Measurements from ENCODE around the gene RHOT2.
A peak's percentile ranks its signal among the peaks of the same experiment; 100 is the strongest.

The RHOT2 gene

DNA sequence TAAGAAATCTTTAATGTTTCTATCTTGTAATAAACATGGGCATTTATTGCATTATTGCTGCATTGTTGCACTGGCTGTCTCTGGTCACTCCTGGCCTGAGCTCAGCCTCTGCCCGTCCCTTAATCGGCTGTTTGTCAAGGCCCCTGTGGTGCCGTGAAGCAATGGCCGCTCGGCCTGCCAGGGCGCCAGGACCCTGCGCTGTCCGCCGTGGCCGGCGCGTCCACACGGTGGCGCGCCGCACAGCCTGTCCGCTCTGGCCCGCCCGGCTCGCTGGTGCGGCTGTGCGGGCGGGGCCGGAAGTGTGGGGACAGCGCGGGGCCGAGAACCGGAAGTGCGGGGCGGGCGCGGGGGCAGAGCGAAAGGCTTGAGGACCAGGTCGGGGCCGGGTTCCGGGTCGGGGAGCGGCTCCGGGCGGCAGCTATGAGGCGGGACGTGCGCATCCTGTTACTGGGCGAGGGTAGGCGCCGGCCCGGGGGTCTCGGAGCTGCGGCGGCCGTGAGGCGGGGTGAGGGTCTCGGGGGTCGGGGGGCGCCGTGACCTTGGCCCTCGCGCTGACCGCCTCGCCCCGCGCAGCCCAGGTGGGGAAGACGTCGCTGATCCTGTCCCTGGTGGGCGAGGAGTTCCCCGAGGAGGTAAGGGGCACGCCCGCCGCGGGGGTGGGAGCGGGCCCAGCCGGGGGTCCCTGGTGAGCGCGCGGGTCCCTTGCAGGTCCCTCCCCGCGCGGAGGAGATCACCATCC is at the start of gene RHOT2:
TSS of gene RHOT2 (plus strand) at position 353 of the 739 bp plus-strand sequence. CDS start at position 421, 68 bp downstream.
- intact Hi-C loops (cut with DNase I), result no loop called here
- peak; percentile 87 to 99 (median 94) for DNase-seq

DNA sequence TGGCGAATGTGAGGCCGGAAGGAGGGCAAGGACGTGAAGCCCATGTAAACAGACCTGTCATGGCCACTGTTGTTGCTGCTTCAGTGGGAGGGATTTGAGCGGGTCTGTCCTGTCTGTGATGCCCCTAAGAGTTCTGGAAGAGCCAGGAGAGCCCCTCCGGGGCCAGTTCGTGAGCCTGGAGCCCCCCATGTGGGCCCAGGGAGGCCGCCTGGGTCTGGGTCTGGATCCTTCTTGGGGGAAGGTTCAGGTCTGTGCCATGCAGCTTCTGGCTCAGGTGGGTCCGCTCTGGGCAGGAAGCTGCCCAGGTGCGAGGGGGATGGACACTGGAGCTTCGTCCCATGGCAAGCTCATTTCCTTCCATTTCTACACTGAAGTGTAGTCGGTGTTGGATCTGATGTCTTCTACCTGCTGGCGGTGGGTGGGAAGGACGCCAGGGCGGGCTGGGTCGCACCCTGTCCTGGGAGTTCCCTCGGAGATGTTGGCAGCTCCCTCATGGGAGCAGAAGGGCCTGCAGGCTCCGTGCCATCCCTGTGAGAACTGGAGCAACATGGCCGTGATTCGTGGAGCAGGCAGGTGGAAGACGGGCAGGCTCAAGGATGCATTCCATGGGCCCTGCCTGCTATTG is 48.3 kb upstream of the RHOT2 start:
- intact Hi-C loops (cut with DNase I), result no loop called here
- DNase-seq, result peak in 1 of 10 donors; percentile 72

DNA sequence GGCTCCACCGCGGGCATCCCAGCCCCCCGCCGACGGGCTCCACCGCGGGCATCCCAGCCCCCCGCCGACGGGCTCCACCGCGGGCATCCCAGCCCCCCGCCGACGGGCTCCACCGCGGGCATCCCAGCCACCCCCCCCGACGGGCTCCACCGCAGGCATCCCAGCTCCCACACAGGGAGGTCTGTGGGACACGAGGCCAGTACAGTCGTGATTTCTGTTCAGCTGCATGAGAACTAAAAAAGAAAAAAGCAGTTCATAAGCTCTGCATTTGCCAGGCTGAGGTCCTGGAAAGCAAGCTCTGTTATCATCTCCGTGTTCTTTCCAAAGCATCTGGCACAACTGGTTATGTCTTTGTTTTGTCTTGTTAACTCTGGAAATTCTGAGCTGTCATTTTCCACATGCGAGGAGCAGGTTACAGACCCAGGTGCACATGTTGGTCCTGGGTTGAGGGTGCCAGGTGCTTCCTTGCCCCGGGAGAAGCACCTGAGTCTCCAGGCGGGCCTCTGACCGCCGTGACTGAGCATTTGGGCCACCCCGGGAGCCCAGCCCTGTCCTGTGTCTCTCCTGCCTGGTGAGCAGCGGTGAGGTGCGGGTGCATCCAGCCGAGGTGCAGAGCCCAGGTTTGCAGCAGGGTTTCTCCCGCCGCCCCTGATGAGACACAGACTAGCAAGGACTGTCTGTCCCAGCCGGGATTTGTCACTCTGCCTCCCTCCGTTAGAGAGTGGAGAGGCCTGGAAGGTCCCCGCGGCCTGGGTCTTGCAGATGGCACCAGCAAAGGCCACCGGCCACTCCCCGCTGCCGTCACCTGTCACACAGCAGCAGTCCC is 47.0 kb upstream of the RHOT2 start:
- intact Hi-C loops (cut with DNase I), result no loop called here
- peak in 2 of 10 donors; percentile 76 to 86 for DNase-seq

DNA sequence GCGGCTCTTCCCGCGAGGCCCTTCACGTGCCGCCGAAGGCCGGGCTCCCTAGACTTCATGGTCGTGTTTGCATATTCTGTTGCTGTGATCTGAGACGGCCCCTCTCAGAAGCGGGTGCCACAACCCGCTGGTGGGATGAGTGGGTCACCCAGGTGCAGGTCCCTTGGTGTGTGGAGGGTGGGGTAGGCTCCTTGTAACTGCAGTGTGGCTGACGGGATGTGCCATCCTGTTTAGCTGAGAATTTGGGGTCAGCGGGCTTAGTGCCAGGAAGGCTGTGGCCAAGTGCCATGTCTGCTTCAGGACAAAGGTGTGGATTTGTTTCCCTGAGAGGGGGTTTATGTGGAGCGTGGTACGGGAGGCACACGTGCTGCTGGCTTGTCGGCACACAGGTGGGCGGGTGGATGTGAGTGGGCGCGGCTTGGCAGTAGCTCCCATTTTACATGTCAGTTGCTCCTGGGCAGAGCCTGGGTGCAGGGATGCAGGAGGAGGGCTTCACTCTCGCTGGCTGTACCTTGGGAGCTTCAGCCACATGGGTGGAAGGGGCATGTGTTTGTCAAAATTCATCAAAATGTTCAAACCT is 46.3 kb upstream of the RHOT2 start:
- DNase-seq, result peak in 4 of 10 donors; percentile 41 to 91 (median 64)
- intact Hi-C loops (cut with DNase I), result no loop called here

DNA sequence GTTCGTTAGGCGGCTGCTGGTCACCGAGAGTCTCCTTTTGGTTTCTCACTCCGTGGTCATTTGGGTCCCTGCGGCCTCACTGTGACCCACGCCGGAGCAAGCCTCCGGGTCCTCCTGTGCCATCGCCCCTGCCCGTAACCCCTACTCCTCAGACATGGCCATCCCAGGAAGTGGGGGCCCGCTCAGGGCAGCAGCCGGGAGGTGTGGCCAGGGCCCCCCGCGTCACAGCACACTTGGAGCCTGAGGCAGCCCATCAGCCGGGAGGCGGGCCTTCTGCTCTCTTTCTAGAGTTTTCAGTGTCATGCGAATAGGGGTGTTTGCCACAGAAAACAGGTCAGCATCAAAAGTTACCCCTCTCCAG is 45.0 kb upstream of the RHOT2 start:
- intact Hi-C loops (cut with DNase I), result no loop called here
- no peak for DNase-seq

DNA sequence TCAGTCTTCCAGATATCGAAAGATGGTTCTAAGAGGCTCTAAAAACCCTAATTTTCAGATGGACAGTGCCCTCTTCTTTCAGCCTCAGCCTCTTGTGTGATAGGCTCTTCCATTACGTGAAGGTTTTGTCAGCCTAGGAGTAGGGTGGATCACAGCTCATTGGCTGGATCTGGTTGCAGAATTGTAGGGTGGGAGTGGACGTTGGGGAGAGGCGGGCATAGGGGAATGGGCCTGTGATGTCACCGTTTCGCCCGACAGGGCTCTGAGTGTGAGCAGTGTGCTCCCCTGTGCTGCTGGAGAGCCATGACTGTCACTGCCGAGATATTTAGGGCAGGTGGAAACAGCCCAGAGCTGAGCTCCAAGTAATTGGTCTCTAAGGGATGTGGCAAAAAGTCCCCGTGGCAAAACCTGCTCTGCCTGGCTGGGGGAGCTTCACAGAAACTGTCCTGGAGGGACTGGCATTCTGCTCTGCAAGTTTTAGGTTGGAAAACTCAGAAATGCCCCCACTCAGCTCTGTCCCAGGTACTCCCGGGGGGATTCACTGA is 43.3 kb upstream of the RHOT2 start:
- intact Hi-C loops (cut with DNase I), result no loop called here
- DNase-seq, result peak in 1 of 10 donors; percentile 72

DNA sequence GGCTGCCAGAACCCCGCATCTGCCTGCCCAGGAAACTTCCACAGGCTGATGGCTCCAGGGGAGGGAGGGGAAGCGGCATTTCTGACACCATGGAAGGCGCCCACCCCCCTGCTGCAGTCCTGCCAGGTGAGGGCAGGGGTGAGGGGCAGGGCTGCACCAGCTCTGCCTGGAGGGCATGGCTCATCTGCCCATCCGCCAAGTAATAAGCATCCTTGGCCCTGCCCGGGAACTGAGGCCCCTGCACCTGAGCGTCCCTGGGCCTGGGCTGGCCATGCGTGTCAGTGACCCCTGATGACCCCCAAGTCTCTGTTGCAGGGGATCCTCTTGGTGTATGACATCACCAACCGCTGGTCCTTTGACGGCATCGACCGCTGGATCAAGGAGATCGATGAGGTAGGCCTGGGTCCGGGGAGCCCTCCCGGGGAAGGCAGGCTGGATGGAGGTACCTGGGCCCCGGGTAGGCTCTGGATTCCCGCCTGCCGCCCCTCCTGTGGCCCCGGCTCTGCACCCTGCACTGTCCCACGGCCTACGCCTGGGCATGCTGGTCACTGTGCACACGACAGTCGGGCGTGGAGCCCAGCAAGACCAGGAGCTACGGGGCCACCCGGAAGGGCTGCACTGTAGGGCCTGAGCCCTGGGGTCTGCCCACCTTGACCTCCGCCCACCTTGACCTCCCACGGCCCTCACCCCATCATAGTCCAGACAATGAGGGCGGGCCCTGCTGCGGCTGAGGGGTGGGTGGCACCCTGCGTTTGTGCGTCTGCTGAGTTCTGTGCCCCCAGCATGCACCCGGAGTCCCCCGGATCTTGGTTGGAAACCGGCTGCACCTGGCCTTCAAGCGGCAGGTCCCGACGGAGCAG is 42.6 kb upstream of the RHOT2 start:
- DNase-seq, result peak in 1 of 10 donors; percentile 57
- intact Hi-C loops (cut with DNase I), result no loop called here

DNA sequence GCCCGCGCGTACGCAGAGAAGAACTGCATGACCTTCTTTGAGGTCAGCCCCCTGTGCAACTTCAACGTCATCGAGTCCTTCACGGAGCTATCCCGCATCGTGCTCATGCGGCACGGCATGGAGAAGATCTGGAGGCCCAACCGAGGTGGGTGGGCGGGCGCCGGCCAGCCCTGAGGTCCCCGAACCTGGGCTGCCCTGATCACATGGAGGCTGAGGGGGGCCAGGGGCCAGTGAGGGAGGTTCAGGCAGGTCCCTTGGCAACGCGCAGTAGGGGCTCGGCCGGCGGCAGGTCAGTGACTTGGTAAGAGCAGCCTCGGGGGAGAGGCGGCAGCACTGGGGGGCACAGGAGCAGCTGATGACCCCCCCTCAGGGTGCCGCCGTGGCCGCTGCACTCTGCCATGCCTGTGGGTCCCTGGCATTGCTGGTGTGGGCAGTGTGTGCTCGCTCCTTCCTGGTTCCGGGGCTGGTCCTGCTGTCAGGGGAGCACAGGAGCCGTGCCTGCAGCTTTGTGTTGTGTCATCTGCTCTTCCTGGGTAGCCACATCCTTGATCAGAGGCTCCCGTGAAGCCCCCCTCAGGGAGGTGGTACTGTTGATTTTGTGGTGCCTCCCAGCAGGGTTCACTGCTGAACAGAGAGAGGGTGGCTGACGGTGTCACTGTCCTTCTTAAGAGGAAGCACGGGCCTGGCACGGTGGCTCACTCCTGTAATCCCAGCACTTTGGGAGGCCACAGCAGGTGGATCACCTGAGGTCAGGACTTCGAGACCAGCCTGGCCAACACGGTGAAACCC is 41.8 kb upstream of the RHOT2 start:
- peak in 1 of 10 donors; percentile 63 for DNase-seq
- intact Hi-C loops (cut with DNase I), result no loop called here

DNA sequence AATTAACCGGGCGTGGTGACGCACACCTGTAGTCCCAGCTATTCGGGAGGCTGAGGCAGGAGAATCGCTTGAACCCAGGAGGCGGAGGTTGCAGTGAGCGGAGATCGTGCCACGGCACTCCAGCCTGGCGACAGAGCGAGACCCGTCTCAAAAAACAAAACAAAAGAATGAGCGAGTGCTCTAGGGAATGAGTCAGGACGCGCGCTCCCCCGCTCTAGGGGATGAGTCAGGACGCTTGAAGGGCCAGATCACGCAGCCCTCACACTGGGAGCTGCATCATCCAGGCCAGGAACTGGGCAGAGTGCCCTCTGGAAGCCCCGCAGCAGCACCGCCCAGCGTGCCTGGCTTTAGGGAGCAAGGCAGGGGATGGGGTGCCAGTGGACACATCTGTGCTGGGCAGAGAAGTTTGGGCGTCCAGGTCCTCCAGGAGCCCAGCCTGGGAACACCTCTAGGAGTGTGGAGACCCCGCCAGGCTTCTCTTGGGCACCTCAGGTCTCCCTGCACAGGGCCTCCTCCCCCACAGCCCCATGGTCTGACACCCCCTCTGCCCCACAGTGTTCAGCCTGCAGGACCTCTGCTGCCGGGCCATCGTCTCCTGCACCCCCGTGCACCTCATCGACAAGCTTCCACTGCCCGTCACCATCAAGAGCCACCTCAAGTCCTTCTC is 41.0 kb upstream of the RHOT2 start:
- peak in 7 of 10 donors; percentile 54 to 95 (median 82) for DNase-seq
- intact Hi-C loops (cut with DNase I), result no loop called here

DNA sequence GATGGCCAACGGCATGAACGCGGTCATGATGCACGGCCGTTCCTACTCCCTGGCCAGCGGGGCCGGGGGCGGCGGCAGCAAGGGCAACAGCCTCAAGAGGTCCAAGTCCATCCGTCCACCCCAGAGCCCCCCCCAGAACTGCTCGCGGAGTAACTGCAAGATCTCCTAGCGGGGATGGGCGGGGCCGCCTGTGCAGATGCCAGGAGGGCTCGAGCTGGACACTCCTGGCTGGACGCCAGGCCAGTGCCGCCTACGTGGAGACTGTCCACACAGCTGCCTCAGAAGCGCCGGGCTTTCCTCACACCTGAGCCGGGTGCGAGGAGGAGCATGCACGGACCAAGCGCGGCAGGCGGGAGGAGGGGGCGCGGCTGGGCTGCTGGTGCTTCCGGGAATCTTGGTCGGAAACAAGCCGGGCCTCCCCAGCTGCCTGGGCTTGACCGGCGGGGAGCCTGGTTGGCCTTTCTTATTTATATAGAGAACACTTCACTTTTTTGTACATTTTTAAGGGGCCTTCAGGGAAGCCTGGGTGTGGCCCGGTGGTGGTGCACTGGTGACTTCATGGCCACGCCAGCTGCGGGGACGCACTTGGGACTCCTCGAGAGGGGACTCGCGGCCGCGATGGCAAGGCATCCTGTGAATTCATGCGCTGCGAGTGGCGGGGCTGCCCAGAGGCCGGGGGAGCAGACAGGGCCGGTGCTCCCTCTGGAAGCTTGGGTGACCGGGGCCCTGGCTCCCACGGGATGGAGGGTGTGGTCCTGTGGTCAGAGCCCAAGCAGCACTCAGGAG is 40.3 kb upstream of the RHOT2 start:
- peak in 2 of 10 donors; percentile 82 to 86 for DNase-seq

DNA sequence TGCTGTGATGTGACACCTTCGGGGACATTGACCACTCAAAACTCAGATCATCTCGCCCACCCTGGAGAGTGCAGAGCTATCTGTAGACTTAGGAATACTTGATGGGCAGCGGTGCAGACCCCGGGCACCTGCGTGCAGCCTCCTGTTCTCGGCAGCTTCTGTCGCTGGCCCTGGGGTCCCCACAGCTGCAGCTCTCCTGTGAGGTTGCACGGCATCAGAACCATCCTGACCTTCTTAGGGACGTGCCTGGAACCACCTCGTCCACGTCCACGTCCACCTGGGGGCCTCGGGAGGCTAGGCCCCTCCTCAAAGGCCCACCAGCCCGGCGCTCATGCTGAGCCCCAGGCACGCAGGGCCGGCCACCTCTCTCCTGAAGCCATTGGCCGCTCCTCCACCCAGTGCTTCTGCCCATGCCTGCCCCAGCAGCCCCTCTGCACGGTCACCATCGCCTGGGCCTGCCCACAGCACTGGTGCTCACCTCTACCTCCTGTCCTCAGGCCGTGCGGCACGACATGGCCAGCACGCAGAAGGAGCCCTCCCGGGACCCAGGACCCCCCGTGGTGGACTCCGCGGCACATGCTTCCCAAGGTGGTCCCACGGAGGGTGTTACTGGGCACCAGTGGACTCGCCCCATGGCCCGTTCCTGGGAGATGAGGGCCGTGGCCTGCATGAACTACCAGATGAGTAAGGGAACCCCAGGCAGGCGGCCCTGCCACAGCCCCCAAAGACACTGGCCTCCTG is 39.4 kb upstream of the RHOT2 start:
- intact Hi-C loops (cut with DNase I), result no loop called here

More for the DNA sequence above, 40.3 kb upstream of the RHOT2 start:
- intact Hi-C loops (cut with DNase I), result no loop called here

DNA sequence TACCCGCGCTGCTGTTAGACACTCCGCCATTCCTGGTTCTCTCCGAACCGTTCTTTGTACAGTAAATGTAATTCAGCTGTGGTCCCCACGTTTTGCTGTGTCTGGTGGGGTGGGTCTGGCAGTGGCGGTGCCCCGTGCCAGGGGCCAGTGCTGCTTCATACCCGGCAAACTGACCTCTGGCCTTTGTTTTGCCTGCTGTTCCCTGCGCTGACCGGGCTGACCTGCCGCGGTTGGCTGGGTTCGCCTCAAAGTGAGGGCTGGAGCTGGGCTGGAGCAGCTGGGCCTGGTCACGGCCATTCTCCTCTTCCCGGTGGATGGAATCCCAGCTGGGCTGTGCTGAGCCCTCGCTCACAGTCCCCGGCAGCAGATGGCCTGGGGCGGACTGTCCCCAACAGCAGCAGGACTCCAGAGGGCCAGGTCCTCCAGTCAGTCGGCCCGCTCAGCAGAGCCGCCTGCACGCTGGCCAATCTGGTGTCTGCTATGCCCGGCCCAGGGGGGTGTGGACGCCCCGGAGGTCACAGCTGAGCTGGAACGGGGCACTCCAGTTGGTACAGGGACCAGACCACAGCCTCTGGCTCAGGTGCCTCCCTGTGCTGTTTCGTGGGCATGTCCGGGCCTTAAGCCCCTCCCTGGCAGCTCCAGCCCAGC is 38.6 kb upstream of the RHOT2 start:
- DNase-seq, result peak in 2 of 10 donors; percentile 77 to 85
- intact Hi-C loops (cut with DNase I), result no loop called here

More for the DNA sequence above, 39.4 kb upstream of the RHOT2 start:
- peak in 1 of 10 donors; percentile 69 for DNase-seq

DNA sequence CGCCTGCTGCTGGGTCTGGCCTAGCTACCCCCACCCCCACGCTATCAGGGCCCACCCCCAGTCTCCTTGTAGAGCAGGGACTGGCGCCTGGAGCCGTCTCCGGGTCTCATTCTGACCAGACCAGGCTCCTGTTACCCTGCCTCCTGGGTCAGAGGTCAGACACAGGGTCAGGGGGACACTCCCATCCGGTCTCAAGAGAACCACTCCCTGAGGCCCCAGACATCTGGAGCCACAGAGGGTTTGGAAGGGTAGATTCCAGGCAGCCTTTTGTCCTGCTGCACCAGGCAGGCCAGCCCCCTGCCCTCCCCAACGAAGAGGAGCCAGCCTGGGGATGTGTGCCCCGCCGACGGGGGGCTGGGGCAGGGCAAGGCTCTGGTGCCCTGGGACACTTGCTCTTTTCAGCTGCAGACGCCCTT is 38.1 kb upstream of the RHOT2 start:
- intact Hi-C loops (cut with DNase I), result no loop called here
- DNase-seq, result no peak

DNA sequence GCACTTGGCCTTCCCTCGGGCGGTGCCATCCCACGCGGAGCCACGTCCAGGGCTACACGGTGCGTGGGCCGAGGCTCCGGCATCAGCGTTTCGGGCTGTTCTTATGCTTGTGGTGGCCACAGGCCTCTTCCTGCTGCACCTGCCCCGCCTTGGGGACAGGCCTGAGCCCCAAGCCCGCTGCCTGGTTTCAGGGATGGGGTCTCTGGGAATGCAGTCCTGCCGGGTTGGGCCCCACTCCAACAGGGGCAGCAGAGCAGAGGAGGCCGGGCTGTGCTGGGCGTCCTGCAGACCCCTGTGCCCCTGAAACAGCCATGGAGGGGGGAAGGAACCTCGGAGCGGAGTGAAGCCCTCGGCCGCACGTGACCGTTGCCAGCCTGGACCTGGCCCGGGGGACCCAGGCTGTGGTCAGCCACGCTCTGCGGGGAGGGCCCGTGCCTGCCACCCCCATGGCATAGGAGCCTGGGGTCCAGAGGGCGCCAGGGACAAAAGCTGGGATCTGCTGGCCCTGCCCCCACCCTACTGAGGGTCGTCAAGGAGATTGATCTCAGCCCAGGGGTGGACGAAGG is 37.6 kb upstream of the RHOT2 start:
- intact Hi-C loops (cut with DNase I), result no loop called here
- DNase-seq, result peak in 3 of 10 donors; percentile 80 to 90 (median 80)

DNA sequence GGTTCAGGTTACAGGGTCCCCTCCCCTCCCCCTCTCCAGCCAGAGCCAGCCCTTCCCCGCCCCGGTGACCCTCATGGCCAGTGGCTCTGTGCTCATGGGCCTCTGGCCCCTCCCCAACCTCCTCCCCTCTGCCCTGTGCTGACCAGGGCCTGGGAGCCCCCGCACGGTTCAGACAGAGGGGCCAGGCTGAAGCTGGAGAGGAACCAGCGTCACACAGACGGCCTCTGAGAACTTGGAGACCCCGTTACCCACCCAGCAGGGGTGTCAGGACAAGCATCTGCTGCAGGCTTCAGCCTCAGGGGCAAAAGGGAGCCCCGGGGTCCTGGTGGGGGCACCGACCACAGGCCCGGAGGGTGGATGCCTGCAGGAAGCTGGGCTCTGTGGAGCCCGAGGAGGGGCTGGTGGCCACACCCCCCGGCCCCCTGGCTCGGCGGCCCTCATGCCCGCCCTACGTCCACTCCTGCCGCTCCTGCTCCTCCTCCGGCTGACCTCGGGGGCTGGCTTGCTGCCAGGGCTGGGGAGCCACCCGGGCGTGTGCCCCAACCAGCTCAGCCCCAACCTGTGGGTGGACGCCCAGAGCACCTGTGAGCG is 37.0 kb upstream of the RHOT2 start, which contains the start of gene WFIKKN1:
TSS of gene WFIKKN1 (plus strand) at position 171 of the 591 bp plus-strand sequence. CDS start at position 440, 269 bp downstream.
- intact Hi-C loops (cut with DNase I), result no loop called here
- DNase-seq, result peak in 2 of 10 donors; percentile 76 to 90

Data from posterior cingulate gyrus (tissue), 11 donors.